GM23338 (cell line): Measurements from ENCODE around the gene ARID4B. TPM values are rescaled to one million over a fixed set of nuclear protein-coding genes. Genes with fewer than 3 reads are reported as not detected.
A peak's percentile ranks its signal among the peaks of the same experiment; 100 is the strongest.

Experiments used
- ATAC-seq: fragments of 200-7000 bp; cut with Tn5 transposase; 3 replicates; pipeline ENCODE4 v1.9.1; 2020
- DNase-seq: peaks from one replicate; pipeline ENCODE4 v3.0.0-alpha.2; 2015; ENCODE audit warnings: low spot score
- H2AFZ ChIP-seq: fragments of 200-600 bp; sonication (generic); 2 replicates; pipeline ENCODE4 v1.8.0; 2016; ENCODE audit warnings: antibody characterized with exemption, mild to moderate bottlenecking, moderate library complexity
- H3F3A ChIP-seq: fragments of 200-600 bp; sonication (generic); replicated peaks from 2 replicates; pipeline ENCODE4 v1.8.0; 2017; ENCODE audit warnings: antibody characterized with exemption, mixed run types, low read depth
- H3K27ac ChIP-seq: fragments of 200-600 bp; sonication (generic); 2 replicates; pipeline ENCODE4 v1.6.1; 2016; ENCODE audit warnings: low read depth
- H3K27me3 ChIP-seq: fragments of 200-600 bp; sonication (generic); 2 replicates; pipeline ENCODE4 v1.8.0; 2016; ENCODE audit warnings: mild to moderate bottlenecking, mixed run types, moderate library complexity; ENCODE audit not compliant: insufficient read depth
- H3K36me3 ChIP-seq: fragments of 200-600 bp; sonication (generic); 2 replicates; pipeline ENCODE4 v1.8.0; 2016; ENCODE audit warnings: mild to moderate bottlenecking; ENCODE audit not compliant: insufficient read depth
- H3K4me1 ChIP-seq: fragments of 200-600 bp; sonication (generic); 2 replicates; pipeline ENCODE4 v1.8.0; 2016; ENCODE audit warnings: mild to moderate bottlenecking, moderate library complexity; ENCODE audit not compliant: insufficient read depth
- H3K4me2 ChIP-seq: fragments of 200-600 bp; sonication (generic); 2 replicates; pipeline ENCODE4 v1.7.1; 2017; ENCODE audit warnings: mixed run types
- H3K4me3 ChIP-seq: fragments of 200-600 bp; sonication (generic); 2 replicates; pipeline ENCODE4 v1.6.1; 2016; ENCODE audit warnings: mixed run types
- H3K79me2 ChIP-seq: fragments of 200-600 bp; sonication (generic); replicated peaks from 2 replicates; pipeline ENCODE4 v1.8.0; 2017; ENCODE audit warnings: mild to moderate bottlenecking; ENCODE audit not compliant: insufficient read depth
- H3K9me2 ChIP-seq: fragments of 200-600 bp; sonication (generic); 2 replicates; pipeline ENCODE4 v1.8.0; 2017; ENCODE audit not compliant: insufficient read depth
- H4K20me1 ChIP-seq: fragments of 200-600 bp; sonication (generic); replicated peaks from 2 replicates; pipeline ENCODE4 v1.8.0; 2017; ENCODE audit warnings: mild to moderate bottlenecking; ENCODE audit not compliant: insufficient read depth
- H3K27ac Mint-ChIP-seq: 2 replicates; pipeline ENCODE4 v1.8.0; 2020; ENCODE audit warnings: inconsistent platforms, mild to moderate bottlenecking, moderate library complexity, mixed read lengths
- H3K27me3 Mint-ChIP-seq: 3 replicates; pipeline ENCODE4 v1.8.0; 2022; ENCODE audit warnings: low read depth, mild to moderate bottlenecking, moderate library complexity, mixed read lengths, inconsistent platforms; ENCODE audit not compliant: insufficient read depth, poor library complexity
- H3K36me3 Mint-ChIP-seq: 3 replicates; pipeline ENCODE4 v1.8.0; 2021; ENCODE audit warnings: low read depth, mild to moderate bottlenecking, inconsistent platforms, moderate library complexity, mixed read lengths
- H3K4me1 Mint-ChIP-seq: 3 replicates; pipeline ENCODE4 v1.8.0; 2020; ENCODE audit warnings: mild to moderate bottlenecking, inconsistent platforms, mixed read lengths
- H3K4me3 Mint-ChIP-seq: 3 replicates; pipeline ENCODE4 v1.8.0; 2021; ENCODE audit warnings: moderate library complexity, mild to moderate bottlenecking, inconsistent platforms, mixed read lengths
- H3K9me3 Mint-ChIP-seq: 3 replicates; pipeline ENCODE4 v1.8.0; 2020; ENCODE audit warnings: moderate library complexity, mild to moderate bottlenecking, inconsistent platforms, mixed read lengths
- CREB1 ChIP-seq: fragments of 250-450 bp; sonication (Bioruptor Pico); IDR thresholded peaks from 2 replicates; pipeline ENCODE4 v1.5.0; 2020; ENCODE audit warnings: low read depth, mild to moderate bottlenecking, moderate library complexity
- ETS1 ChIP-seq: IDR thresholded peaks from 2 replicates; pipeline ENCODE4 v1.6.1; 2016; ENCODE audit warnings: antibody characterized with exemption
- EZH2phosphoT487 ChIP-seq: fragments of 200-600 bp; sonication (generic); IDR thresholded peaks from one replicate; pipeline ENCODE4 v1.8.1; 2018; ENCODE audit warnings: antibody characterized with exemption; ENCODE audit not compliant: unreplicated experiment
- POLR2AphosphoS5 ChIP-seq: IDR thresholded peaks from 2 replicates; pipeline ENCODE4 v1.6.1; 2016; ENCODE audit warnings: antibody characterized with exemption, low read depth
- ZNF114 ChIP-seq: fragments of 250-450 bp; sonication (Bioruptor Pico); IDR thresholded peaks from 2 replicates; pipeline ENCODE4 v1.5.0; 2020; ENCODE audit warnings: mild to moderate bottlenecking, moderate library complexity
- polyA plus RNA-seq: library from polyadenylated mRNA; unstranded; fragments of >200 nt; fragmentation: Nextera tagmentation; extraction: Ambion mirVana; gene quantifications from 2 replicates; pipeline ENCODE4 v1.2.1, GENCODE V29; 2016
- total RNA-seq: library from RNA; depleted of rRNA; stranded (reverse); fragments of >200 nt; shearing (Covaris generic); gene quantifications from 2 replicates; pipeline ENCODE4 v1.2.3, GENCODE V29; 2014
- TF ChIP-seq, protein P1 (sequence below): fragments of 250-450 bp; sonication (Bioruptor Pico); IDR thresholded peaks from 2 replicates; pipeline ENCODE4 v1.5.0; 2020; ENCODE audit warnings: mild to moderate bottlenecking, moderate library complexity
- TF ChIP-seq, protein P2 (sequence below): IDR thresholded peaks from one replicate; pipeline ENCODE4 v1.6.1; 2018; ENCODE audit warnings: antibody characterized with exemption; ENCODE audit not compliant: unreplicated experiment
- TF ChIP-seq, protein P3 (sequence below), 2 experiments: fragments of 200-600 bp in 1 of 2; sonication (generic) in 1 of 2; conservative IDR thresholded peaks; 2 replicates each; pipeline versions ENCODE4 v1.5.1 to v1.6.1; 2016 to 2017; ENCODE audit warnings: antibody characterized with exemption in 2 of 2, low read depth in 2 of 2, mild to moderate bottlenecking in 2 of 2, moderate library complexity in 1 of 2

Gene ARID4B
- total and polyA plus RNA-seq, 2 experiments from 2014 or later = 25.1 to 59.8 TPM

- no peak for TF ChIP-seq ETS1
- TF ChIP-seq, protein P1, sequence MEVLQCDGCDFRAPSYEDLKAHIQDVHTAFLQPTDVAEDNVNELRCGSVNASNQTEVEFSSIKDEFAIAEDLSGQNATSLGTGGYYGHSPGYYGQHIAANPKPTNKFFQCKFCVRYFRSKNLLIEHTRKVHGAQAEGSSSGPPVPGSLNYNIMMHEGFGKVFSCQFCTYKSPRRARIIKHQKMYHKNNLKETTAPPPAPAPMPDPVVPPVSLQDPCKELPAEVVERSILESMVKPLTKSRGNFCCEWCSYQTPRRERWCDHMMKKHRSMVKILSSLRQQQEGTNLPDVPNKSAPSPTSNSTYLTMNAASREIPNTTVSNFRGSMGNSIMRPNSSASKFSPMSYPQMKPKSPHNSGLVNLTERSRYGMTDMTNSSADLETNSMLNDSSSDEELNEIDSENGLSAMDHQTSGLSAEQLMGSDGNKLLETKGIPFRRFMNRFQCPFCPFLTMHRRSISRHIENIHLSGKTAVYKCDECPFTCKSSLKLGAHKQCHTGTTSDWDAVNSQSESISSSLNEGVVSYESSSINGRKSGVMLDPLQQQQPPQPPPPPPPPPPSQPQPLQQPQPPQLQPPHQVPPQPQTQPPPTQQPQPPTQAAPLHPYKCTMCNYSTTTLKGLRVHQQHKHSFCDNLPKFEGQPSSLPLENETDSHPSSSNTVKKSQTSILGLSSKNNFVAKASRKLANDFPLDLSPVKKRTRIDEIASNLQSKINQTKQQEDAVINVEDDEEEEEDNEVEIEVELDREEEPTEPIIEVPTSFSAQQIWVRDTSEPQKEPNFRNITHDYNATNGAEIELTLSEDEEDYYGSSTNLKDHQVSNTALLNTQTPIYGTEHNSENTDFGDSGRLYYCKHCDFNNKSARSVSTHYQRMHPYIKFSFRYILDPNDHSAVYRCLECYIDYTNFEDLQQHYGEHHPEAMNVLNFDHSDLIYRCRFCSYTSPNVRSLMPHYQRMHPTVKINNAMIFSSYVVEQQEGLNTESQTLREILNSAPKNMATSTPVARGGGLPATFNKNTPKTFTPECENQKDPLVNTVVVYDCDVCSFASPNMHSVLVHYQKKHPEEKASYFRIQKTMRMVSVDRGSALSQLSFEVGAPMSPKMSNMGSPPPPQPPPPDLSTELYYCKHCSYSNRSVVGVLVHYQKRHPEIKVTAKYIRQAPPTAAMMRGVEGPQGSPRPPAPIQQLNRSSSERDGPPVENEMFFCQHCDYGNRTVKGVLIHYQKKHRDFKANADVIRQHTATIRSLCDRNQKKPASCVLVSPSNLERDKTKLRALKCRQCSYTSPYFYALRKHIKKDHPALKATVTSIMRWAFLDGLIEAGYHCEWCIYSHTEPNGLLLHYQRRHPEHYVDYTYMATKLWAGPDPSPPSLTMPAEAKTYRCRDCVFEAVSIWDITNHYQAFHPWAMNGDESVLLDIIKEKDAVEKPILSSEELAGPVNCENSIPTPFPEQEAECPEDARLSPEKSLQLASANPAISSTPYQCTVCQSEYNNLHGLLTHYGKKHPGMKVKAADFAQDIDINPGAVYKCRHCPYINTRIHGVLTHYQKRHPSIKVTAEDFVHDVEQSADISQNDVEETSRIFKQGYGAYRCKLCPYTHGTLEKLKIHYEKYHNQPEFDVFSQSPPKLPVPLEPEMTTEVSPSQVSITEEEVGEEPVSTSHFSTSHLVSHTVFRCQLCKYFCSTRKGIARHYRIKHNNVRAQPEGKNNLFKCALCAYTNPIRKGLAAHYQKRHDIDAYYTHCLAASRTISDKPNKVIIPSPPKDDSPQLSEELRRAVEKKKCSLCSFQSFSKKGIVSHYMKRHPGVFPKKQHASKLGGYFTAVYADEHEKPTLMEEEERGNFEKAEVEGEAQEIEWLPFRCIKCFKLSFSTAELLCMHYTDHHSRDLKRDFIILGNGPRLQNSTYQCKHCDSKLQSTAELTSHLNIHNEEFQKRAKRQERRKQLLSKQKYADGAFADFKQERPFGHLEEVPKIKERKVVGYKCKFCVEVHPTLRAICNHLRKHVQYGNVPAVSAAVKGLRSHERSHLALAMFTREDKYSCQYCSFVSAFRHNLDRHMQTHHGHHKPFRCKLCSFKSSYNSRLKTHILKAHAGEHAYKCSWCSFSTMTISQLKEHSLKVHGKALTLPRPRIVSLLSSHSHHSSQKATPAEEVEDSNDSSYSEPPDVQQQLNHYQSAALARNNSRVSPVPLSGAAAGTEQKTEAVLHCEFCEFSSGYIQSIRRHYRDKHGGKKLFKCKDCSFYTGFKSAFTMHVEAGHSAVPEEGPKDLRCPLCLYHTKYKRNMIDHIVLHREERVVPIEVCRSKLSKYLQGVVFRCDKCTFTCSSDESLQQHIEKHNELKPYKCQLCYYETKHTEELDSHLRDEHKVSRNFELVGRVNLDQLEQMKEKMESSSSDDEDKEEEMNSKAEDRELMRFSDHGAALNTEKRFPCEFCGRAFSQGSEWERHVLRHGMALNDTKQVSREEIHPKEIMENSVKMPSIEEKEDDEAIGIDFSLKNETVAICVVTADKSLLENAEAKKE = no peak
- TF ChIP-seq EZH2phosphoT487 = no peak
Observed at GRCh38 chr1:235187316-235187715, 140.7 kb downstream of the ARID4B start (continued).

DNA sequence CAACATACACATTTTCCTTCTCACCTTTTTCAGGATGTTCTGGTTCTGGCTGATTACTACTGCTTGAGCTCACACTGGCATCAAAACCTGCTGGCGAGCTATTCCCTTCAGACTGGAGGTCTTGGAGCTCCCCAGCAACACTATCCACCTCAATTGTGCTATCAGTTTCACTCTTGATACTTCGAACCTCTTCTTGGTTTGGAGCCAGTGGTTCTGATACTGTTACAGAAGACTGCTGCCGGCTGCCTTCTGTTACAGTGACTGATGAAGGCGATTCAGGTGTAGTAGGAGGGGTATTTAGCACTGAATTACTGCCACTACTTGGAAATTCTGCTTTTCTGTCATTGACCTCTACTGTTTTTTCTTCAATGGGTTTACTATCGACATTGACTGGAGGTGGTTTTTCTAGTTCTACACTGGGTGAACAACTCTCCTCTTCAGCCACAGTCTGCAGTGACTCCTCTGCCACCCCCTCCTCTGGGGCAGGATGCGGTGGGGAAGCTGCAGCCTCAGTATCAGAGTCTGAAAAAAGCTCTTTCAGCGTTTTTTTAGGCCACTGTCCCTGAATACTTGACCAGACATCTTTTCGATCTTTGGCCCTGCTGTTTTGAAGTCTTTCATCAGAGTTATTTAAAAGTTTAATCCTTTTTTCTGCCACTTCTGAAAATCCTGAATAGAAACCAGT, 146.3 kb downstream of the ARID4B start:
- H3K27me3 Mint-ChIP-seq = peaks cover 8% of the 10 kb centered on the region
- H3F3A ChIP-seq = no peaks in the 10 kb centered on the region
- H3K4me3 Mint-ChIP-seq = no peak overlapping the region
- no peak for ATAC-seq
- no peaks in the 10 kb centered on the region for H3K9me2 ChIP-seq
- no peak overlapping the region for H3K4me2 ChIP-seq
- DNase-seq = no peak
- no peaks in the 10 kb centered on the region for H3K79me2 ChIP-seq
- no peaks in the 10 kb centered on the region for H3K4me1 ChIP-seq
- H3K27me3 ChIP-seq = no peaks in the 10 kb centered on the region
- H3K36me3 Mint-ChIP-seq = peaks cover 29% of the 10 kb centered on the region
- H3K4me3 ChIP-seq = no peak overlapping the region
- H3K9me3 Mint-ChIP-seq = no peaks in the 10 kb centered on the region
- no peak overlapping the region for H3K27ac Mint-ChIP-seq
- H4K20me1 ChIP-seq = 0 out of 2 replicates have a peak, but pooled peaks cover 3% of the 10 kb centered on the region
- peaks cover 31% of the 10 kb centered on the region for H3K36me3 ChIP-seq
- H2AFZ ChIP-seq = no peak overlapping the region
- H3K27ac ChIP-seq = peak overlapping the region; percentile 57
- H3K4me1 Mint-ChIP-seq = 0 out of 3 replicates have a peak, but pooled peaks cover 5% of the 10 kb centered on the region
- TF ChIP-seq, protein P2, sequence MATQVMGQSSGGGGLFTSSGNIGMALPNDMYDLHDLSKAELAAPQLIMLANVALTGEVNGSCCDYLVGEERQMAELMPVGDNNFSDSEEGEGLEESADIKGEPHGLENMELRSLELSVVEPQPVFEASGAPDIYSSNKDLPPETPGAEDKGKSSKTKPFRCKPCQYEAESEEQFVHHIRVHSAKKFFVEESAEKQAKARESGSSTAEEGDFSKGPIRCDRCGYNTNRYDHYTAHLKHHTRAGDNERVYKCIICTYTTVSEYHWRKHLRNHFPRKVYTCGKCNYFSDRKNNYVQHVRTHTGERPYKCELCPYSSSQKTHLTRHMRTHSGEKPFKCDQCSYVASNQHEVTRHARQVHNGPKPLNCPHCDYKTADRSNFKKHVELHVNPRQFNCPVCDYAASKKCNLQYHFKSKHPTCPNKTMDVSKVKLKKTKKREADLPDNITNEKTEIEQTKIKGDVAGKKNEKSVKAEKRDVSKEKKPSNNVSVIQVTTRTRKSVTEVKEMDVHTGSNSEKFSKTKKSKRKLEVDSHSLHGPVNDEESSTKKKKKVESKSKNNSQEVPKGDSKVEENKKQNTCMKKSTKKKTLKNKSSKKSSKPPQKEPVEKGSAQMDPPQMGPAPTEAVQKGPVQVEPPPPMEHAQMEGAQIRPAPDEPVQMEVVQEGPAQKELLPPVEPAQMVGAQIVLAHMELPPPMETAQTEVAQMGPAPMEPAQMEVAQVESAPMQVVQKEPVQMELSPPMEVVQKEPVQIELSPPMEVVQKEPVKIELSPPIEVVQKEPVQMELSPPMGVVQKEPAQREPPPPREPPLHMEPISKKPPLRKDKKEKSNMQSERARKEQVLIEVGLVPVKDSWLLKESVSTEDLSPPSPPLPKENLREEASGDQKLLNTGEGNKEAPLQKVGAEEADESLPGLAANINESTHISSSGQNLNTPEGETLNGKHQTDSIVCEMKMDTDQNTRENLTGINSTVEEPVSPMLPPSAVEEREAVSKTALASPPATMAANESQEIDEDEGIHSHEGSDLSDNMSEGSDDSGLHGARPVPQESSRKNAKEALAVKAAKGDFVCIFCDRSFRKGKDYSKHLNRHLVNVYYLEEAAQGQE = no peak
- TF ChIP-seq ZNF114 (CRISPR knock-in tag) (no peak), CREB1 (CRISPR knock-in tag) (no peak), POLR2AphosphoS5 (no peak)
- TF ChIP-seq, protein P3, sequence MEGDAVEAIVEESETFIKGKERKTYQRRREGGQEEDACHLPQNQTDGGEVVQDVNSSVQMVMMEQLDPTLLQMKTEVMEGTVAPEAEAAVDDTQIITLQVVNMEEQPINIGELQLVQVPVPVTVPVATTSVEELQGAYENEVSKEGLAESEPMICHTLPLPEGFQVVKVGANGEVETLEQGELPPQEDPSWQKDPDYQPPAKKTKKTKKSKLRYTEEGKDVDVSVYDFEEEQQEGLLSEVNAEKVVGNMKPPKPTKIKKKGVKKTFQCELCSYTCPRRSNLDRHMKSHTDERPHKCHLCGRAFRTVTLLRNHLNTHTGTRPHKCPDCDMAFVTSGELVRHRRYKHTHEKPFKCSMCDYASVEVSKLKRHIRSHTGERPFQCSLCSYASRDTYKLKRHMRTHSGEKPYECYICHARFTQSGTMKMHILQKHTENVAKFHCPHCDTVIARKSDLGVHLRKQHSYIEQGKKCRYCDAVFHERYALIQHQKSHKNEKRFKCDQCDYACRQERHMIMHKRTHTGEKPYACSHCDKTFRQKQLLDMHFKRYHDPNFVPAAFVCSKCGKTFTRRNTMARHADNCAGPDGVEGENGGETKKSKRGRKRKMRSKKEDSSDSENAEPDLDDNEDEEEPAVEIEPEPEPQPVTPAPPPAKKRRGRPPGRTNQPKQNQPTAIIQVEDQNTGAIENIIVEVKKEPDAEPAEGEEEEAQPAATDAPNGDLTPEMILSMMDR (conservative IDR thresholded peaks at IDR 0.05; ENCODE audit: low read depth in 2 of 2) = no peak
